GM19193 (cell line): Measurements from ENCODE around the gene FGGY.

Experiments
- POLR2A ChIP-seq: IDR thresholded peaks from 4 replicates; pipeline ENCODE4 v1.6.1; 2011; ENCODE audit not compliant: insufficient read depth, insufficient read length; ENCODE audit errors: extremely low read depth

FGGY gene

DNA sequence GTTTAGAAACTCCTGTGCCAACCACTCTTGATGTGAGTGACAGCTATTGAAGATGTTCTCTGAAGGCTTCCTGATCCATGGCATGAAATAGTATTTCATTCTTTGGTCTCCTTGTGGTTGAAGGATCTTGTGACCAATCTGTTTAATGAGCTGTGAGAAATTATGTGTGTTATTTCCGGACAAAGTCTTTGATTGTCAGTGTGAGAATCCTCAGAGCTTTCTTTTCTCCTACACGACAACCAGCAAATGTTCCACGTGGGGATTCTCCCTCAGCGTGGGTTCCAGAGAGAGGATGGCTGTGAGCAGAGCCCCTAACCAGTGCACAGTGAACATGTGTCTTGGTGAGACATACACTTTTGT is 472.8 kb downstream of the FGGY start:
- TF ChIP-seq POLR2A = no peak

GRCh38 chr1:59771361-59771760 is 474.5 kb downstream of the FGGY start:
- TF ChIP-seq POLR2A = no peak

DNA sequence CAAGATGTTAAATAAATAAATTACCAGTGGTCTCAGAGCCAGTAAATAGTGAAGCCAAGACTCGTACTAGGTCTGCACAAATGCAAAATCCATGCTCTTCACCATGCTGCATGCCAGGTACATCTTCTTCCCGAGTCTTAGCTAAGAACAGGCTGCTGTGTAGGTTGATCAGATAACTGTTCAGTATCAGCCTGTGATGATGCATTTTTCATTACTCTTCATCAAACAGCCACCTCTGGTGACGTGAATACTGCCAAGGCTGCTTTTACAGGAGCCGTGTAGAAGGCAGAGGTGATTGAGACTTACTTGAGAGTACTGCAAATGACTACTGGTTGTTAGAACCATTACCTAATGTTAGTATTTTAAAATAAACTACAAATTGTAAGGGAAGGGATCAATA is 478.6 kb downstream of the FGGY start:
- no peak for TF ChIP-seq POLR2A

GRCh38 chr1:59776960-59777852 is 480.3 kb downstream of the FGGY start:
- TF ChIP-seq POLR2A = no peak

DNA sequence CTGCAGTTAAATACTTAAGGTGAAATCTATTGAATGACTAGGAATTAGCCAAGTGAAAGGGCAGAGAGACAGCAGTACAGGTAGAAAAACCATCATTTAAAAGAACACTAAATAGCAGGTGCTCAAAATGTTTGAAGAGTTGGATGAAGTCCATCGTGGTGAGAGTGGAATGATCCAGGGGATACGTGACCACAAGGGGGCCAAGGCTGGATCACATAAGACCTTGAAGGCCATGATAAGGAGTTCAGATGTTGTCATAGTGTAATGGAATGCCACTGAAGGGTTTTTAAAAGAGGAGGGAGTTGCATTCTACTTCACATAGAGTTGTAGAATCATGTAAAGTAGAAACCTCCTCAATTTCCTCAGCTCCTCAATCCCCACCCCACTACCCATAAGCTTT is 483.1 kb downstream of the FGGY start:
- no peak for TF ChIP-seq POLR2A

DNA sequence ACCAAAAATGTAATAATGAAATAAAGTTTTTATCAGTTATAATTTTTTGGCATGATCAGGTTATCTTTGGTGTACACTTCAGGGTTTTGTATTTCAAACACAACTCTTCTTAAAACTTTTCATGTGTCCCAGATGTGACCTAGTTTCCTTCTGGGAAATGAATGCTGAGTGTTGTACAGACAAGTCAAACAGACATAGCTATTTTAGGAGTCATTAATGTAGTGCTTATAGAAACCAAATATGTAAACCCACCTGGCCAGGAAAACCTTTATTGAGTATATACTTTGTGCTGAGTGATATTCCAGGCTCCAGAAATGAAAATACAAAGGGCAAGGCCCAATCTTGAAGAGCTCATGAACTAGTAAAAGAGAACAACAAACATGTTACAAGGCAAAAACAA is 491.9 kb downstream of the FGGY start:
- no peak for TF ChIP-seq POLR2A

- TF ChIP-seq POLR2A = no peak
These were observed 501.7 kb downstream of the FGGY start for GRCh38 chr1:59798600-59798999.

GRCh38 chr1:59803458-59804038 is 506.7 kb downstream of the FGGY start:
- no peak for TF ChIP-seq POLR2A

DNA sequence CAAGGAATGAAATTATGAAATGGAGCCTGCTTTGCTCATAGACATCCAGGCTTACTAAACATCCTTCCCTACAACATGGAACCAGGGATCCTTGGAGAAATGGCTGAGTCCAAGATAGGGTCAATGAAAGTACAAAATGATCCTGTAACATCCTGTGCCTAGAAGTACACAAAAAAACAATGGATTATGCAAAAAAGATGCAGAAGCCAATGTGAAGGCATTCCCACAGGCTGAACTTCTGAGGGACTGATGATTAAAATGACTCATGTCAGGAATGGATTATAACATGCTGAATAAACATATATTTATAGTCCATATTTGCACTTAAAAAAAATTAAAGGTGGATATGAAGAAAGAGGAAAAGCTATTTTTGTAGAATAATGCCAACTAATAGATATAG is 507.4 kb downstream of the FGGY start:
- no peak for TF ChIP-seq POLR2A

- no peak for TF ChIP-seq POLR2A
These were observed 508.7 kb downstream of the FGGY start for GRCh38 chr1:59805554-59805953.
